ENCODE measurements around the gene TSPAN11. TPM values are rescaled to one million over a fixed set of nuclear protein-coding genes. Genes with fewer than 3 reads are reported as not detected.
A peak's percentile ranks its signal among the peaks of the same experiment; 100 is the strongest.

The TSPAN11 gene
- total and polyA plus RNA-seq, 2 of the 8 experiments (the other 6 are each of a cell fraction or from before 2014, with no cell fraction given): 3.9 to 8.2 TPM

DNA sequence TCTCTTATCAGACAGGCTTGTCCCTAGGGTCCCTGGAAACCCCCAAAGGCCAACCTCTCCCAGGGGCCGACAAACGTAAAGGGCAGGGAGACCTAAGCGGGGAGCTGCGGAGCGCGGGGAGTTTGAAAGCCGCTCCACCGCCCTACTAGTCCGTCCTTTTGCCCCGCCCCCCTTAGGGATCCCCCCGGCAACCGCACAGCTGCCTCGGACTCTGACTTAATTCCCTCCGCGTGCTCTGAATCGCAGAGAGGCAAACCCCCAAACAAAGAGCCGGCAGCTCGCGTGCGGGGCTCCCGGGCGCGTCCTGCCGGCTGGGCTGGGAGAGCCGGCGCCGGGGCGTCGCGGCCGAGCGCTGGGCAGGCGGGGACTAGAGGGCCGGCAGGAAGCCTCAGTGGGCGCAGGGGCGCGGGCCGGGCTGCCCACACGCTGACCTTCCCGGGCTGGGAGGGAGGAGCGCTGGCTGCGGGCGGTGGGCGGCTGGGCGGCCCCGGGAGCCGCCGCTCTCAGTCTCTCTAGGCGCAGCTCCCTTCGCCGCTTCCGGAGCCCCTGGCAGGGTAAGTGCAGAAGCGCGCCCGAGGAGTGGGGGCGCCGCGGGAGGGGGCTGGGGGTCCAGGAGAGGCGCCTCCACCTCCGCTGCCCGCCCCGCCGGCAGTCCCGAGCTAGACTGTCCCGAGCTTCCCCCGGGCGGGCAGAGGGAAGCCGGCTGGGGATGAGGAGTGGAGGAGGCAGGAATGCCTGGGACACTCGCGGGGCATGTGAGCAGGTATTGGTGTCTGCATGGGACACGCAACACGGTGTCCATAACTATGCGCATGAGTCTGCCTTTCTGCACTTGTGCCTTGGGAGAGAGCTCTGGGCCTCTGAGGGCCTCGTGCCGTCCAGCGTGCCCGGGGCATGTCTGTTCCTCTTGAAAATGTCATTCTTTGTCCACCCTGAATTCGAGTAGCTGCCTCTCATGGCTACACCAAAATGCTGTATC lies at the start of gene TSPAN11 (continued):
- TF ChIP-seq, protein P1, sequence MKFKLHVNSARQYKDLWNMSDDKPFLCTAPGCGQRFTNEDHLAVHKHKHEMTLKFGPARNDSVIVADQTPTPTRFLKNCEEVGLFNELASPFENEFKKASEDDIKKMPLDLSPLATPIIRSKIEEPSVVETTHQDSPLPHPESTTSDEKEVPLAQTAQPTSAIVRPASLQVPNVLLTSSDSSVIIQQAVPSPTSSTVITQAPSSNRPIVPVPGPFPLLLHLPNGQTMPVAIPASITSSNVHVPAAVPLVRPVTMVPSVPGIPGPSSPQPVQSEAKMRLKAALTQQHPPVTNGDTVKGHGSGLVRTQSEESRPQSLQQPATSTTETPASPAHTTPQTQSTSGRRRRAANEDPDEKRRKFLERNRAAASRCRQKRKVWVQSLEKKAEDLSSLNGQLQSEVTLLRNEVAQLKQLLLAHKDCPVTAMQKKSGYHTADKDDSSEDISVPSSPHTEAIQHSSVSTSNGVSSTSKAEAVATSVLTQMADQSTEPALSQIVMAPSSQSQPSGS (IDR thresholded peaks at IDR 0.05; ENCODE audit: low read length): no peak
- TF ChIP-seq, protein P2, sequence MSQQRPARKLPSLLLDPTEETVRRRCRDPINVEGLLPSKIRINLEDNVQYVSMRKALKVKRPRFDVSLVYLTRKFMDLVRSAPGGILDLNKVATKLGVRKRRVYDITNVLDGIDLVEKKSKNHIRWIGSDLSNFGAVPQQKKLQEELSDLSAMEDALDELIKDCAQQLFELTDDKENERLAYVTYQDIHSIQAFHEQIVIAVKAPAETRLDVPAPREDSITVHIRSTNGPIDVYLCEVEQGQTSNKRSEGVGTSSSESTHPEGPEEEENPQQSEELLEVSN (IDR thresholded peaks at IDR 0.05): peak; percentile 70
- TF ChIP-seq CTBP2 (IDR thresholded peaks at IDR 0.05; ENCODE audit: borderline replicate concordance, insufficient read depth, insufficient read length, low read length) (no peak), SP2 (IDR thresholded peaks at IDR 0.05; ENCODE audit: low read length) (no peak), RAD21 (IDR thresholded peaks at IDR 0.05 in 1 of 2, conservative IDR thresholded peaks at IDR 0.05 in 1 of 2; ENCODE audit: low read depth in 2 of 2, low read length in 2 of 2) (peak in 1 of 2 experiments; percentile 8; a peak in 1 of 4 replicates), RNF2 (IDR thresholded peaks at IDR 0.05; ENCODE audit: borderline replicate concordance, low read depth, low read length, missing control alignments, poor library complexity, severe bottlenecking) (no peak), TEAD4 (IDR thresholded peaks at IDR 0.05; ENCODE audit: low read depth, low read length) (no peak), KDM5A (IDR thresholded peaks at IDR 0.05; ENCODE audit: low read length) (no peak), SRF (IDR thresholded peaks at IDR 0.05; ENCODE audit: low read depth, low read length) (no peak), NANOG (IDR thresholded peaks at IDR 0.05; ENCODE audit: insufficient read depth, low read depth, low read length, poor library complexity, severe bottlenecking) (no peak), GABPA (IDR thresholded peaks at IDR 0.05; ENCODE audit: borderline replicate concordance, insufficient read depth, low read length) (no peak), TAF1 (IDR thresholded peaks at IDR 0.05; ENCODE audit: low read depth, low read length) (peak; percentile 69; the same call in 1 of the 2 replicates), EZH2 (IDR thresholded peaks at IDR 0.05; ENCODE audit: low read depth, low read length, severe bottlenecking) (no peak), ZNF274 (IDR thresholded peaks at IDR 0.05; ENCODE audit: borderline replicate concordance, extremely low read depth, low read length) (no peak)
- TF ChIP-seq, protein P3, sequence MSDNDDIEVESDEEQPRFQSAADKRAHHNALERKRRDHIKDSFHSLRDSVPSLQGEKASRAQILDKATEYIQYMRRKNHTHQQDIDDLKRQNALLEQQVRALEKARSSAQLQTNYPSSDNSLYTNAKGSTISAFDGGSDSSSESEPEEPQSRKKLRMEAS (IDR thresholded peaks at IDR 0.05): peak; percentile 80
- TF ChIP-seq, protein P4, sequence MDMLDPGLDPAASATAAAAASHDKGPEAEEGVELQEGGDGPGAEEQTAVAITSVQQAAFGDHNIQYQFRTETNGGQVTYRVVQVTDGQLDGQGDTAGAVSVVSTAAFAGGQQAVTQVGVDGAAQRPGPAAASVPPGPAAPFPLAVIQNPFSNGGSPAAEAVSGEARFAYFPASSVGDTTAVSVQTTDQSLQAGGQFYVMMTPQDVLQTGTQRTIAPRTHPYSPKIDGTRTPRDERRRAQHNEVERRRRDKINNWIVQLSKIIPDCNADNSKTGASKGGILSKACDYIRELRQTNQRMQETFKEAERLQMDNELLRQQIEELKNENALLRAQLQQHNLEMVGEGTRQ (IDR thresholded peaks at IDR 0.05; ENCODE audit: low read length): no peak
- TF ChIP-seq, protein P5, sequence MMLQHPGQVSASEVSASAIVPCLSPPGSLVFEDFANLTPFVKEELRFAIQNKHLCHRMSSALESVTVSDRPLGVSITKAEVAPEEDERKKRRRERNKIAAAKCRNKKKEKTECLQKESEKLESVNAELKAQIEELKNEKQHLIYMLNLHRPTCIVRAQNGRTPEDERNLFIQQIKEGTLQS (IDR thresholded peaks at IDR 0.05; ENCODE audit: insufficient read depth, low read depth, low read length): no peak

Data from H1 (cell line).